A549 treated with Mapracorat at 1 μM for 4 hours (cell line): ENCODE measurements around the gene MAGEB18. TPM values are rescaled to one million over a fixed set of nuclear protein-coding genes. Genes with fewer than 3 reads are reported as not detected.

Experiments
- total RNA-seq: library from RNA; stranded (reverse); fragments of 200-300 nt; extraction: Qiagen RNA extraction; gene quantifications from 5 replicates; pipeline ENCODE4 v1.2.3, GENCODE V29; 2022

The MAGEB18 gene
- total RNA-seq = not detected in 5 replicates

GRCh38 chrX:26138274-26138673, at the start of gene MAGEB18:
MAGEB18 (plus strand) TSS chrX:26138343; CDS start chrX:26138986, 643 bp downstream.

GRCh38 chrX:26160301-26160700, 22.2 kb downstream of the MAGEB18 start, which contains the start of gene MAGEB6B:
MAGEB6B (plus strand) TSS chrX:26160601; CDS start chrX:26160601, 0 bp downstream.

Other genes starting within 250 kb of the MAGEB18 start
- gene MAGEB6B, start 22.3 kb downstream of the MAGEB18 start, total RNA-seq = not detected in 5 replicates
- gene MAGEB6, start 54.1 kb downstream of the MAGEB18 start, total RNA-seq = 0.08 TPM in 1 of 5 replicates, not detected in the others
- not detected in 5 replicates for gene MAGEB5, start 77.8 kb downstream of the MAGEB18 start, total RNA-seq